Measurements from ENCODE around the gene CFLAR.

DNA sequence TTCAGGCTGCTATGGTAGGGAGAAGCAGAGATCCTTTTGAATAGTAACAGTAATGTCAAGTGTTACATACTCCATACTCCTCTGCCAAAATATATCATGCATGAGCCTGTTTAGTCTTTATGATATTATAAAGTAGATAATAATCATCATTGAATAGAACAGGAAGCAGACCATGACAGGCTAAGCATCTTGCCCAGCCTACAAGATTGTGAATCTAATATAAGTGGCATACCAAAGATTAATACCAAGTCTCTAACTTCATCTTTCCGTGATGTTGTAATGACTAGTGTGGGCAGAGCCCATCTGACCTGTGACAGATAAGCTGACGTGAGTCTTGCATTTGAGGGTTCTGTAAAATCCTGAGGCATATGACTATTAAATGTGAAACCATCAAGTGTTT, 31.1 kb upstream of the CFLAR start:
- TF ChIP-seq, protein P1, sequence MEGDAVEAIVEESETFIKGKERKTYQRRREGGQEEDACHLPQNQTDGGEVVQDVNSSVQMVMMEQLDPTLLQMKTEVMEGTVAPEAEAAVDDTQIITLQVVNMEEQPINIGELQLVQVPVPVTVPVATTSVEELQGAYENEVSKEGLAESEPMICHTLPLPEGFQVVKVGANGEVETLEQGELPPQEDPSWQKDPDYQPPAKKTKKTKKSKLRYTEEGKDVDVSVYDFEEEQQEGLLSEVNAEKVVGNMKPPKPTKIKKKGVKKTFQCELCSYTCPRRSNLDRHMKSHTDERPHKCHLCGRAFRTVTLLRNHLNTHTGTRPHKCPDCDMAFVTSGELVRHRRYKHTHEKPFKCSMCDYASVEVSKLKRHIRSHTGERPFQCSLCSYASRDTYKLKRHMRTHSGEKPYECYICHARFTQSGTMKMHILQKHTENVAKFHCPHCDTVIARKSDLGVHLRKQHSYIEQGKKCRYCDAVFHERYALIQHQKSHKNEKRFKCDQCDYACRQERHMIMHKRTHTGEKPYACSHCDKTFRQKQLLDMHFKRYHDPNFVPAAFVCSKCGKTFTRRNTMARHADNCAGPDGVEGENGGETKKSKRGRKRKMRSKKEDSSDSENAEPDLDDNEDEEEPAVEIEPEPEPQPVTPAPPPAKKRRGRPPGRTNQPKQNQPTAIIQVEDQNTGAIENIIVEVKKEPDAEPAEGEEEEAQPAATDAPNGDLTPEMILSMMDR (conservative IDR thresholded peaks at IDR 0.05; ENCODE audit: low read length): no peak
- TF ChIP-seq EZH2phosphoT487 (IDR thresholded peaks at IDR 0.05; ENCODE audit: borderline replicate concordance): no peak

Measured in Loucy (cell line).